Measurements from ENCODE around the gene PBX2.
"Not testable (repeated sequence)": the region's sequence is repeated elsewhere in the genome, so short reads cannot be mapped to it uniquely, and the experiment has no call there.

Gene PBX2

DNA sequence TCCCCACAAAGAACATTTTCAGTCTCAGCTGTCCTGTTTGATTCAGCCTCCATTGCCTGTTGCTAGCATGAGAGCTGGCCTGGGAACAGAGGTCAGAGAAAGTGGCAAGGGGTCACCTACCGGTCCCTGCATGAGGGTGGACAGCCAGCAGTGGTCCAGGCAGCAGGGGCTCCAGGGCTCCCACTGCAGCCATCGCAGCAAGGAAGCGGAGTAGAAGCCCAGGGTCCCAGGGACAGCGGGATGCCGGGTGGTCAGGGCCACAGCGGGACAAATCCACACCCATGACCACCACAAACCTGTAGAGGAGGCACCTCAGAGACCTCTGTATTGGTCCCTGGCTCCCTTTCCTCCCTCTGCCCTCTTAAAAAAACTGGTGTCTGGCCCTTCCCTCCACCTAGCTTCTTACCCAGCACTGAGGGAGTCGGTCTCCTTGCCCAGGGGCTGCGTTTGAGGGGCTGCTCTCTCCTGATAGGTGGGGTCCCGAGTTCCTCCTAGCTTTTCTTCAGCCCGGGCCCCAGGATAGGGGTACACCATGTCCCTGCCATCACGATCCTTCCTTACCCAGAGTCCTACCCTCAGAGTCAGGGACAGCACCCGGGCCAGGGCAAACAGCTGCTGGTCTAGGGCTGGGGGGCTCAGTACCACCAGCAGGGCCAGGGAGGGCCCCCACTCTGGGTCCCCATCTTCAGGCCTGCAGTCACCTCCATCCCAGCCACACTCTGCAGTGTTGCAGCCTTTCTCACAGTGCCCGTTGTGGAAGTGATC, 10.9 kb upstream of the PBX2 start:
- no peak for DNase-seq

- no peak for DNase-seq
Observed at GRCh38 chr6:32198866-32199265, 8.9 kb upstream of the PBX2 start.

- no peak for DNase-seq
Observed at GRCh38 chr6:32198345-32198696, 8.3 kb upstream of the PBX2 start.

- DNase-seq, result peak; percentile 62
Observed at GRCh38 chr6:32196682-32197616, 6.9 kb upstream of the PBX2 start.

DNA sequence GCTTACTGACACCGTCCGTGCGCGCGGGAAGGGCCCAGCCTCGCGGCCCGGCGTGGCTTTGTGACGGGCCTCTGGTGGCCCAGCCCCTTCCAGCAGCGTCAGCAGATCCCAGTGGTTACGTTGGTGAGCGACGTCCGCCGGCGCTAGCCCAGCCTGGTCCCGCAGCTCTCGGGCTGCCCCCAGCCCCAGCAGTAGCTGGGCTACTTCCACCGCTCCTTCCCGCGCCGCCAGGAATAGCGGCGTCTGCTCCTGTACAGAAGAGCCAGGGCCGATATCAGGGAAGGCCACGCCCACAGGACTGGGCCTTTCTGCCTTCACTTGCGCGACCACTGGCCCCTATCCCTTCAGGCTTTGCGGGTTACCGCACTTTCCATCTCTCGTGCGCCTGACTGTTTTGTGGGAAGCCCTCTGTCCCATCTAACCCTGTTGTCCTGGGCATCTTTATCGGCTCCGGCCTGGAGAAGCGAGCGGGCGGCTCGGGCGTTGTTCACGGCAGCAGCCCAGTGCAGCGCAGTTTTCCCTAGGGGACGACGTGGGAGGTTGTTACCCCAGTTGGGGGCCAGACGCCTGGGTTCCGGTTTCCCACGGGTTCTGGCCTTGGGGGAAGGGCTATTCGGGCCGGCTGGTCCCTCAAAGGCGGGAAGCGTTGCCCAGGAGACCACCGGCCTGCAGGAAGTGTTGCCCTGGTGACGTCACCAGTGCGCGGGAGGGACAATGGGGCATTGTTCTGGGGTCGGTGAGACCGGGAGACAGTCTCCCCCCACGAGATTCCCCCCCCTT, 6.1 kb upstream of the PBX2 start:
- peak; percentile 89 for DNase-seq

- DNase-seq, result peak; percentile 100
Observed at GRCh38 chr6:32195652-32195901, 5.6 kb upstream of the PBX2 start.

DNA sequence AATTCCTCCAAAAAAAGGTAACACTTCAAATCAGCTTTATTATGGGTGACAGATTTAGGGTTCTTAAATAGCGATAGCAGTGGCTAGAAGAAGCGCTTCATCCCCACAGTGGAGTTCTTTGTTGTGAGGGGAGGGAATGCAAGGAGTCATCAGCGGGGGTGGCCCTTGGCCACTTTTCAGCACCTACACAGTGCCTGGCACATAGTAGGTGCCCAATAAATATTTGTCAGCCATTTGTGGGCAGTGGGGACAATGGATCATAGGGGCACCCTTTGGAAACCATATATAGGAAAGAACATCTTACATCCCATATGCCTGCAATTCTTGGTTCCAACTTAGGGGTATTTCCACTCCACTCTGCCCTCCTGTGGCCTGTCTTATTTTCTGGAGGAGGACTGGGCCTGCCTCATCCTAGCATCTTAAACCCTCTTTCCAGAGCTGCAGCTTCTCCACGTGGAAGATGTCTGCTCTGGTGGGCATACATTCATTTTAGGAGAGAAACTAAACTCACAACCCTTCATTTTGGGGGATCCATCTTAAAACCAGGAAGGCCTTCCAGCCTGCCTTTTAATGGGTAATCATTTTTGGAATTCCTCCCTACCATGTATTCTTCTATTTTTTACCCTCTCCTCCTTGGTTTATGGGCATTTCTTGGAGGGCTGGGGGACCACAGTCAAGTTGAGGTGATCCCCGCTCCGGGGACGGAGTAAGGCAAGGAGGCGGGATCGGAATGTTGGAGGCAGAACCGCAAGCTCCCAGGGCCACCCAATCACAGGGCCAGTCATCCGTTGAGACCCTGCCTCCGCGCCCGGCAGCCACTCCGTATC, 5.0 kb upstream of the PBX2 start:
- DNase-seq, result no peak

- no peak for DNase-seq
Observed at GRCh38 chr6:32194388-32194787, 4.4 kb upstream of the PBX2 start.

GRCh38 chr6:32193096-32193495, 3.1 kb upstream of the PBX2 start:
- not testable (repeated sequence) for DNase-seq

- peak; percentile 59 for DNase-seq
Observed at GRCh38 chr6:32192608-32193039, 2.6 kb upstream of the PBX2 start, which contains the start of gene GPSM3. Gene GPSM3, minus strand, starts transcription at chr6:32192643. Its CDS starts 130 bp downstream, at chr6:32192513.

DNA sequence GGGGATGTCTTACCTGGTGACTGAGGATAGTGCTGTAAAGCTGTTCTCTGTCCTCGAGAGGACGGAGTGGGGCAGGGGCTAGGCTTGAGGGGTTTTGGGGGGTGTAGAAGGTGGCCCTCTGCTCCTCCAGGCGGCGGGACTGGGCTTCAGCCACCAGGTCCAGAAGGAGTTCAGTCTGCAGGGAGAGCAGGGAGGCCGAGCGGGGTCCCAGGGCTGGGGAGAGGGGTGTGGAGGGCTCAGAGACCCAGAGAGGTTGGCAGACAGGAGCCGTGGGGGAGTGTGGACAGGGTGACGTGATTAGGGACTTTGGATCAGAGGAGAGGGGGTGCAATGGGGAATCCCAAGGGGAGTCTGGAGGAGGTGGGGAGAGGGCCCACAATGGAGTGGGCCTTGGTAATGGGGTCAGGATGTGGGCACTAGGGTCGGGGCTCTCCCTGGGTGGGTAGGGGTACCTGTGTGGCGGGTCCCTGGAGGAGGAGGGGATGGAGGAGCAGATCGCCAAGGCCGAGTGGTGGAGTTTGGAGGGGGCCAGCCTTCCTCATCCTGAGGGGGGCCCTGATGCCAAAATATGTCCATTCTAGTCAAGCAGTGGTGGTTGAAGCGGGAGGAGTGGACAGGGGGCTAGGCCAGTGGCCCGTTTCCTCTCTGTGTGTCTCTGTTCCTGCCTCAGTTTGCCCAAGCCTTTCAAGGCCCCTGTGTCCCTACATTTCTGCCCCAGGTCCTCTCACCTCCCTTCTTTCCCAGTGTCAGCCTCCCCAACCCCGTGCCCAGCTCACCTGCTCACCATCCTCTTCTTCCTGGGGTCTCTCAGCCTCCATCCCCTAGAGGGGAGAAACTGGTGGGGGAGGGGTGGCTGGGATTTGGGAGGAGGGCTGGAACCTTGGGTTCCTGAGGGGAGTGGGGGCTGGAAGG, 1.9 kb upstream of the PBX2 start:
- peak; percentile 53 for DNase-seq

GRCh38 chr6:32190911-32191677, 1.1 kb upstream of the PBX2 start:
- DNase-seq, result no peak

DNA sequence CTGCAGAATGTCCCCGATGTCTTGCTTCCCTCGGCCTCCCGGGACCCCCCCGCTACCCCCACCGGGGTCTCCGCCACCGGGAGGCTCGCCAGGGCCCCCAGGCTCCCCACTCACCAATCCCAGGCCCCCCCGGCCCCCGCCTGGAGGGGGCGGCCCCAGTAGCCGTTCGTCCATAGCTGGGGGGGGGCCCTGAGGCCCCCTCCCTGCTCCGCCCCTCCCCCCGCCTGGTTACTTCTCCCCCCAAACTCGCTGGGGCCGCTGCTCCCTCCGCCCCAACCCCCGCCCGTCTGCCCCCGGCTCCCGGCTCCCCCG, 304 bp downstream of the PBX2 start:
- no peak for DNase-seq

DNA sequence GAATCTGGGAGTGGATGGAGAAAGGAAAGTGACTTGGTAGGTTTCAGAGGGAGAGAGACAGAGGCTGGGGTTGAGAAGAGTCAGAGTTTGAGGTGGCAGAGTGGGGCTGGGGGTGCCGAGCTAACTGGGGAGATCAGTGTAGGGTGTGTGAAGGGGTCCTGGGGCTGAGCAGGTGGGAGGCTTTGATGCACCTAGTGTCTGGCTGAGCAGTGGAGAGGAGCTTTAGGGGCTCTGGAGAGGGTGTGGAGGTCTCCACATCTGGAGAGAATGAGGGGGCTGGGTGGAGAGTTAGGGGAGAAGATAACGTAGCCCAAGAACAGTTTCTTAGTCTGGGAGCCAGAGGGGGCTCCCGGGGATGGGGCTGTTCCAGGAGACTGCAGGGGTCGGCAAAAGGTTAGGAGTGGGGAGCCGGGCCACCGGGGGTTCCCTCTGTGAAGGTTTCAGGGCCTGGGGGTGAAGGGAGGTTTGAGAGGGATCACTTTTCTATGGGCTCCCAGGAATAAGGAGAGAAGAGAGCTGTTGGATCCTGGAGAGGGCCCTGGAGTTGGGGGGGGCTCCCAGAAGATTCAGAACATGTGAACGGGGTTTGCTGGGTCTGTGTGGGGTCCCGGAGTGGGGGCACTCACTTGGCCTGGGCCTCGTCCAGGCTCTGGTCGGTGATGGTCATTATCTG, 797 bp downstream of the PBX2 start:
- no peak for DNase-seq

GRCh38 chr6:32188381-32189068, 1.5 kb downstream of the PBX2 start:
- DNase-seq, result no peak

DNA sequence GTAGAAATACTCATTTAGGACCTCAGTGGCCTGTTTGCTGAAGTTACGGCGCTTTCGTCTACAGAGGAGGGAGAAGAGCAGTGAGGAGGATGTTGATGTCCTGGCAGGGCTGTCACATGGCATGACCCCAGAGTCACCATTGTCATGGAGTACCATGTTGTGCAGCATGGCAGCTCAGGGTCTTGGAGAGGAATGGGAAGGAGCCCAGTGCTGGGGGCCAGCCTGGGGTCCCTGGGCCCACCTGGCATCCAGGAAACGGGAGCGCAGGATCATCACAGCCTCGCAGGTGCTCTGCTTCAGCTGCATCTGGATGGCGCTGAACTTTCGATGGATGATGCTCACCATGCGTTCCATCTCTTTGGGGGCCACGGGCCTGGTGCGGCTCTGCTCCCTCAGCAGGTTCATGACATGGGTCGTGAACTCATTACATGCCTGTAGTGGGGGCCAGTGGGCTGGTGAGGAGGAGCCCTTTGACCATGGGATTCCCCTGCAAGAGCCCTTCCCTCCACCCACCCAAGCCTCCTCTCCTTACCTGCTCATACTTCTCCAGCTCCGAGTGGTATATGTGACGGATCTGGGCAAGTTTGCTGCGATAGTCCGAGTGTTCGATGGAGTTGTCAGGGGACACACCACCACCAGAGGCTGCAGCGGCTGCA, 2.1 kb downstream of the PBX2 start:
- DNase-seq, result not testable (repeated sequence)

DNA sequence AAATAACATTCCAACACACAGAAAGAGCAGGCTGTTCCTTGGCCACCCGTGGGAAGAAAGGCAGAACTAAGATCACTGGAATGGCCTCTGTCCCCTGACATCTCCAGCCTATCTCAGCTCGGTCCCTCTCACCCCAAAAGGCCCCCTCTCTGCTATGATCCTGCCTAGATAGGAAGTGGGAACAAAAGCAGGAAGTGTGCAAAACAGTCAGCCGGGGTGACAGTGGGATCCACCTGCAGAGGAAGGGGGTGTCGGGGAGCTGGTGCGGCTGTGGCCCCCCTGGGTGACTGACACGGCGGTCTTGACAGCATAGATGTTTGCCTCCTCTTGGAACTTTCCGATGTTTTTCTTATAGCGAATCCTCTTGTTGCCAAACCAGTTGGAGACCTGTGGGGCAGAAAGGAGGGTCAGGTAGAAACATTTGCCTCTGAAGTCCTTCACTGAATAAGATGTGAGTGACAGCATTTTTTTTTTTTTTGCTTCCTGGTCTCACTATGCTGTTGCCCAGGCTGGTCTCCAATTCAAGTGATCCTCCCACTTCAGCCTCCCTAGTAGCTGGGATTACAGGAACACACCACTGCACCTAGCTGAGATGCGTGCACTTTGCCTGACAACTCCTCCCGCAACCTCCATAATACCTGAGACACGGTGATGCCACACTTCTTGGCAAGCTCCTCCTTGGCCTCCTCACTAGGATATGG, 2.8 kb downstream of the PBX2 start:
- DNase-seq, result peak; percentile 22

DNA sequence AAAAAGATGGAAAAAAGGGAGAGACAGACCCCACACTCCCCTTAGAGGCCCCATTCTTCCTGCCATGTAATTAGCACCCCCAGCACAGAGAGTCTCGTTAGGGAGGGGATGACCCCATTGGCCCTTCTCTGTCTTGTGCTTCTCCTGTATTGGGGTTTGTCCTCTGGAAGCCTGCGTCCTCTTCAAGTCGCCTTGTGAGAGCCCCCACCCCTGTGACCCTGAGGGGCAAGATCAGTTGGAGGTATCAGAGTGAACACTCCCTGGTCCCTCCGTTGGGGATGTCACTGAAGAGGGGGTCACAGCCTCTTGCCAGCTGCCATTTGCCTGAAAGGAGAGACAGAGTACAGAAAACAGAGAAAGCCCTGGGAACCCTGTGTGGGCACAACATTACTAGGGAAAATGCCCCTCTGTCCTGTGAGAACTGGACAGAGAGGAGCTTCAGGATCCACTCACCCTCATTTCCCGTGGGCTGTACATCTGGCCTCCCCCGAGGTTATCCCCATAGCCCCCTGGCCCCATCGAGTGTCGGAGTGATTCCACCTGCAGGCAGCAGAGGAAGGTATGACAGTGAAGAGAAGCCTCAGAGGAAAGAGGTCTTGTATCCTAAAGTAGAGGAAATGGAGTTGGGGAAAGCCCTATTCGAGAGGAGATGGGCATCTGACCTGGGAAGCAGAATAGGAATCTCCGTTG, 3.7 kb downstream of the PBX2 start:
- not testable (repeated sequence) for DNase-seq

Data from CD4-positive, alpha-beta T cell treated with Interleukin-15 for 1 hour (primary cell).